ENCODE measurements around the gene KCND3.

The KCND3 gene

DNA sequence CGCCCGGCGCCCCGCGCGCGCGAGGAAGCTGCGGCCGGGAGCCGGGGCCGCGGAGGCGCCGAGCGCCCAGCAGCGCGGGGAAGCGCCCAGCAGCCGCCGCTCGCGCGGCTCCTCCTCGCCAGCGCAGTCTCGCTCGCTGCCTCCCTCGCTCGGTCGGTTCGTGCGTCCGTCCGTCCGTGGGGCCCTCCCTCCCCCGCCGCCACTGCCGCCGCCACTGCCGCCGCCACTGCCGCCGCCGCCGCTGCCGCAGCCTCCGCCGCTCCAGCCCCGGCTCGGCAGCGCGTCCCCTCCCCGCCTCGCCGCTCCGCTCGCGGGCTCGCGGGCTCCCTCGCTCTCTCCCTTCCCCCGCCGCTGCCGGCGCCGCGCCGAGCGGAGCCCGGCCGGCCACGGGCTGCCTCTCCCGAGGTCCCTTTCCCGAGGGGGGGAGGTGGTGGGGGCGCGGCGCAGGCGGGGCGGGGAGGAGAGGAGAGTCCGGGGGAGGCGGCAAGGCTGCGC is at the start of gene KCND3:
Gene KCND3, minus strand, starts transcription at position 138 of the 495 bp plus-strand sequence.
- in situ Hi-C loops (cut with HindIII; ENCODE audit: low sequenced_read_pairs) = no loop called here

DNA sequence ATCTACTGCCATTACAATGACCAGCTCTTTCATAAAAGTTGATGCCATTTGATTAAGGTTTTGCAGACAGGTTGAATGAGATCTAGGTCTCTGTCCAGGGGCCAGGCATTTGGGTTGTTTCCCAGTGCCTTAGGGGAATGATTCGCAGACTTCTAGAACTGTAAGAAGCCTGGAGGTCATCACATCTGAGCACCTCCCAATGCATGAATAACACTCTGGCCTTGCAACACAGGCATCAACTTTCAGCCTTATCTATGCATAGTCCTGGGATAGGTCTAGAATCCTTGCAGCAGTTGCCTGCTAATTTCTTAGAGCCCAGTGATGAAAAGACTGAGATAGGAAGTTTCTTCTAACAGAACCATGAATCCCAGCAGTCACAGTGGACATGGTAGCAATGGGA is 44.8 kb upstream of the KCND3 start:
- in situ Hi-C loops (cut with HindIII; ENCODE audit: low sequenced_read_pairs) = no loop called here

DNA sequence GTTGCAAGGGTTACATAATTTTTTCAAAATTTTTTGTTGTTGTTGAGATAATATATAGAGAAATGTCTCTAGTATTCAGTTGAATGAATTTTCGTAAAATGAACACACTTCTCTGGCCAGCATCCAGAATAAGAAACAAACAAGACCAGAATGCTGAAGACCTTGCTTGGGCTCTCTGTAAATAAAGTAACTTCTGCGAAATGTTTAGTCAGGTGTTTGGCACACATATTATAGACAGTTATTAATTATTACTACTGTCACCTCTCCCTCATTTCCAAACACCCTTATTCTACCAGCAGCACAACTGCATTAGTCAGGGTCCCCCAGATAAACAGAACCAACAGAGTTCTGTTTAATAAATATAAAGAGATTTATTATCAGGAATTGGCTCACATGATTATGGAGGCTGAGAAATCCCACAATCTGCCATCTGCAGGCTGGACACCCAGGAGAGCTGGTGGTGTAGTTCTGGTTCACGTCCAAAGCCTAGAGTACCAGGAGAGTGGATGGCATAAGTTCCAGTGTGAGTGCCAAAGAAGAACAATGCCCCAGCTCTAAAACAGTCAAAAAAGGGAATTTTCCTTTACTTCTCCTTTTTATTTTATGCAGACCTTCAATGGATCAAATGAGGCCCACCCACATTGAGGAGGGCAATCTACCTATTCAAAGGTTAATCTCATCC is 44.1 kb upstream of the KCND3 start:
- in situ Hi-C loops (cut with HindIII; ENCODE audit: low sequenced_read_pairs) = no loop called here

DNA sequence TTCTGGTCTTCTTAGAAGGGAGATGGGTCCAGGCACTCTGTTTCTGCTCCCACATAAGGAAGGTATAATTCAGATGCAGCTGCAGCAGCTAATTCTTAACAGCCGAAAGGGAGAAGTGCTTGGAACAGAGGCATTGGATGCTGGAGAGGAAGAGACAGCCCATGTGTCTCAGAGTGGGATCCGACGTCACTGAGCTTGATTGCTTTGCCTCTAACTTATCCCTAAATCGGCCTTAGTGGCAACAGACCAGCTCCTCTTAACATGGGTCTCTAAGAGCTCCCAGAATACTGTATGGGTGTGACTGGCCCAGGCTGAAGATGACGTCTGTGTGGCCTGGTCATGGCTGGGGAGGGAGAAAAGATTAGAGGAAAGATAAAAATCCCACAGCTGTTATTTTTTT is 40.7 kb upstream of the KCND3 start:
- in situ Hi-C loops (cut with HindIII; ENCODE audit: low sequenced_read_pairs) = no loop called here

DNA sequence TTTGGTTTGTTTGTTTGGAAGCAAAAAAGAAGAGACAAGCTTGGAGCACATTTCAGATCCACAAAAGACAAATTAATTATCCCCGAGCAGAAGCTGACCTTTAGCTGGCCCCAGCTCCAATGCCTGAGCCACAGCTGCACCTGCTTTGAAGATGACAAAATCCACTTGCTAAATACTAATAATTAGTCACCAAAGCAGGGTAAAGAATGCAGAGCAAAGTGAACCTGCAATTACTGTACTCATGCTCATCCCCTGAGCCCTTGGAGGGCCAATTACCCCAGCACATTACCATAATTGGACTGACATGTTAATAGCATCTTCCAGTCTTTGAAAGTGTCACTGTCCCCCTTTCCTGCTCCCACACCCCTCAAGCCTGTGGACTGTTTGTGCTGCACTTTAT is 38.2 kb upstream of the KCND3 start:
- in situ Hi-C loops (cut with HindIII; ENCODE audit: low sequenced_read_pairs) = no loop called here

DNA sequence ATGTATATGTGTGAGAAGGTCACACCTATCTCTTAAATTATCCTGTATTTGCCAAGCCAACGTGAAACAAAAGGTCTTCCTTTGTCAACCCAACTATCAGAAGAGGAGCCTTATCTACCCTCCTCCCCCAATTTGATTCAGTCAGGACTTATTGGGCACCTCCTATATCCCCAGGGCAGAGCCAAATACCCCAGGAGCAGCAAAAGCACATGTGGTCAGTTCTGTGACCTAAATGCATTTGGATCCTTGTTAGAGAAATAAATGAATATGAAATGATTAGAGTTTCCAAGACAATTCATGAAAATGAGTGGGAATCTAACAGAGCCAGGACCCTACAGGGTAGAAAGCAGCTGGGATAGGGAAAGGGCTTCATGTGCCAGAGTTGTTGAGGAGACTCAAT is 37.0 kb upstream of the KCND3 start:
- in situ Hi-C loops (cut with HindIII; ENCODE audit: low sequenced_read_pairs) = no loop called here

DNA sequence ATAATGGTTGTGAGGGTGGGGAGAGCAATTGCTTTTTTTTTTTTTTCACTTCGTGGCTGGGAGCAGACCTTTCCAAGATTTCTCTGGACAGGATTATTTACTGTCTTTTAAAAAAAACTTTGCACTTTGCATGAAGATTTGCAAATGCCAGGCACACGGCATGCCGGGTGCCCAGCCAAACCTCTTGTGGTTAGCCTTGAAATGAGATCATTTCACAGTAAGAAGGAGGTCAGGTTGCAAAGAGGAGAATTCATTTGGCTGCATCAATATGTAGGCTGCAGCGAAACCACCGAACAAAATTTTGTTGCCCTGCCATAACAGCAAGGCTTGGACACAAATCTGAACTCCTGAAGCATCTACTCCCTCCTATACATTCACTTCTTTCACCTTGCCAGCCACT is 36.5 kb upstream of the KCND3 start:
- in situ Hi-C loops (cut with HindIII; ENCODE audit: low sequenced_read_pairs) = no loop called here

DNA sequence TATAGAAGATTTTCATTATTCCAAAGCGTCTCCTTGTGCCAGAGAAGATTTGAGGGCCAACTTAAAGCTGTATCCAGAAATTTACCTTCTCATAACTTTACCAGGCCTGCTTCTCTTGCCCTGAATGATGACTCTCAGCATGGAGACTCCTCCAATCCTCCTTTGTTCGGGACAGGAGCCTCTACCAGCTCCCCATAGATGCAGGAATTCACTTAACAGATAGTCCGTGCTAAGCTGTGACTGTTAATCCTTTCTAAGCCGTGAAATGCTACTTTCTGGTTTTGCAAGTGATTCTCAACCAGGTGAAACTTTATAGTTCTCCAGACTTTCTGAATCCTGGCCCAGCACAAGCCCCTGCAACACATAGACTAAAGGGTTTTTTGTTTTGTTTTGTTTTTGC is 31.8 kb upstream of the KCND3 start:
- in situ Hi-C loops (cut with HindIII; ENCODE audit: low sequenced_read_pairs) = no loop called here

DNA sequence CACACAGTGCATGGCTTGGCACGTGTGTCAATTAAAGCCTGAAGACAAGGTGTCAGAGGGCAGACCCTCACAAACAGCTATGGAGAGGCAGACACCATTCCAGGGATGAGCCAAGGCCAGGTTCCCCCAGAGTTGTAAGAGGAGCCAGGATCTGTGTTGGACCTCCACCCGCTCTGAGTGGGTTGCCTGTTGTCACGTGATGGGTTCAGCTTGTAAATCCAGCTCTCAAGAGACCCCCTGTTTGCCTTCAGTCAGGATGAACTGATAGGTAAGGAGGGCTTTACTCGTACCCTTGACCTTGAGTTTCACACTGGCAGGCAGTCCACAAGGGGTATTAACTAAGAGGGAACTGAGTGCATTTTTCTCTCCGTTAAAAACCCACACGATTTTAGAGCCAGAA is 27.7 kb upstream of the KCND3 start:
- in situ Hi-C loops (cut with HindIII; ENCODE audit: low sequenced_read_pairs) = no loop called here

DNA sequence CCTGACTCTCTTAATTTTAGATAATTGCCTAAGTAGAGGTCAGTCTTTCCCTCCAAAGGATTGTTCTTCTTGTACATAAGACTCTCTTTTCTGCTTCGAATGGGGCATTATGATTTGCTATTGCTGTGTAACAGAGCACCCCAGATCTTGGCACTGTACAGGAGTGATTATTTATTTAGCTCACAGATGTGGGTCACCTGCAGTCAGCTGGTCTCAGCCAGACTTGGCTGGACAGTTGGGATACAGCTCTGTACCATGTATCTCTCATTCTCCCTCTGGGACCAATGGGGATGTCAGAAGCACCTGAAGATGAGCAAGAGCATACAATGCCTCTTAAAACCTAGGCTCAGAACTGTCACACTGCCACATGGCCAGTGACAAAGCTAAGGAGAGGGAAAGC is 23.4 kb upstream of the KCND3 start:
- in situ Hi-C loops (cut with HindIII; ENCODE audit: low sequenced_read_pairs) = no loop called here

DNA sequence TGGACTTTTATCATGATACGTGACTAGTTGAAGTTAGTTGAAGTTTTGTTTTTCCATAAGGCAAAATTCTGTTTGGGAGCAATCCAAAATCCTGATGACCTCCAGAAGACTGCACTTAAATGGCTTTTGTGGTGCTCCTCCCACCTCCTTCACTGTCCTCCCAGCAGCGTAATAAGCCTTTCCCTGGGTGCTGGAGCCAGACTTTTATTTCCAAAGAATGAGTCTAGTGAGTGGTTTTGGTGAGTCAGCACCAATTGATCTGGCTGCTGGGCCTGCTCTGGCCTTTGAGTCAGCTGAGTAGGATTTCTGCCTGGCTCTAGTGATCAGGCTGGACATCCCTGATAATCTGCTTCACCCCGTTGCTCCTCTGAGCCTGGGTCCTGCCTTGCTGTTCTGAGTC is 21.7 kb upstream of the KCND3 start:
- in situ Hi-C loops (cut with HindIII; ENCODE audit: low sequenced_read_pairs) = no loop called here

DNA sequence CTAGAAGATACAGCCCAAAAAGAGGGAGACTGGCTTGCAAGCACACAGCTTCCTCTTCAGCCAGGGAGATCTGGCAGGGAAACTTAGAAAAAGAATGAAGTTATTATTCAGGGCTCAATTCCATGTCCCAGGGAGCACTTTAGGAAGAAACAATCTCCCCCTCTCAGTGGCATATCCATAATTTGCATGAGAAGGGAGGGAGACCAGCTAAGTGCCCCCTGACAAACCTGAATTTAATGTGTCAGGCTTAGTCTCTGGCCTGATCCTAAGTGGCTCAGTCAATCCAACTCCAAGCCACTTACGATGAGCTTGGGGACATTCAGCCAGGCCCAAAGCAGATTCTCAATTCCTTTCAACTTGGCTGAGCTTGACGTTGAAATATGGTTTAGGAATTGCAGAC is 17.7 kb upstream of the KCND3 start:
- in situ Hi-C loops (cut with HindIII; ENCODE audit: low sequenced_read_pairs) = no loop called here

DNA sequence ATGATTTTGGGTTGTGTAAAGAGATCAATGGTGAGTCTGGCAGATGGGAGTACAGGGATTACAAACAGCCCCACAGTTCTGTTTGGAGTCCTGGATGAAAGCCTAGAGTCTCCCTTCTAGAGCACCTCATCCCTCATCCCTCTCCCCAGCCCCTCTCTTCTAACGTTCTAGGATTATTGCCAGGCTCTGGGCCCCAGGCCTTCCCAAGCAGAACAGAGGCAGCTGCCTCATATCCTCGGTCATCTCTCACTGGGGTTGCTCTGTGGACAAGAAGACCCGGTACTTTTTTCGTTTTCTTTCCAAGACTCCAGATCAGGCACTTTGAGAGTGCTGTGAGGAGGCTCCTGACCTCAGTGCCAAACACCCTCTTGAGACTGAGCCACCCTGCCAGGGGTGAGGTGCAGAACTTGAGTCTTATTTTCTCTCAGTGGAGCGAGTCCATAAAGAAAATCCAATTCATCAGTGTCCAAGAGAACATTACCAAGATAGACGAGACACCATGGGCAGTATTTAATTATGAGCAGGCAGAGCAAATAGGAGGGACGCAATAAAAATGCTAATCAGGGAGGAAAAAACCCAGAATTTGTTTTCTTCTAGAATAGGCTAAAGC is 17.1 kb upstream of the KCND3 start:
- in situ Hi-C loops (cut with HindIII; ENCODE audit: low sequenced_read_pairs) = no loop called here

DNA sequence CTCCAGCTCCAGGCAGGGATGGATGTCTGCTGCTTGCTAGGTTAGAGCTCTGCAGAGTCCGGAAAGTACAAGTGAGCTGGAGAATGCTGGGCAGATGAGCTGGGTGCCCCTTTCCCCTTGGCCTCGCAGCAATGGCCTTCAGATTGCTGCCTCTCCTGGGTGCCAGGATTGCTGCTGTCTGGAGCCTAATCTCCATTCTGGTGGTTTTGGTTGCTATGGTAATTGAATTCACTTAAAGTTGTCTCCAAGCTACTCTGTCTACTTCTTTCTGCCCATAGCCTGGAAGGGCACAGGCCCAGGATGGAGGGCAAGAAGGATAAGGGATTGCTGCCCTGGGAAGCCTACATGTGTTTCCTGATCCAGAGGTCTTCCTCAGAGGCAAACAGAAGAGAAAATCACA is 14.6 kb upstream of the KCND3 start:
- in situ Hi-C loops (cut with HindIII; ENCODE audit: low sequenced_read_pairs) = no loop called here

DNA sequence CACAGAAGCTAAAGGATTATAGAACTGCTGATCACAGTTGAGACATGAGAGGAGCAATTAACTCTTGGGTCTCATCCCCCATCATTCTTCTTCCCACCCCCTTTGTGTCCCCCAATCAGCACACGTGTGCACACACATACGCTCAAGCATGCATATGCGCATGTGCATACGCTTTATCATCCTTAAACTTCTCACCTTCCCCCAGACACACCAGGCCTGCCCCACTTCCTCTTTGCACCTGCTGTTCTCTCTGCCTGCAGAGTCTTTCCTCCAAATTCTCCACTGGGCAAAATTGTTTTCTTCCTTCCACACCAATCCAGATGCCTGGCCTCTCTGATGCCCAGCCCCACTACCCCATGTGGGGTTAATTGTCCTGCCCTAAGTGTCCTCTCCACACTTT is 13.0 kb upstream of the KCND3 start:
- in situ Hi-C loops (cut with HindIII; ENCODE audit: low sequenced_read_pairs) = no loop called here

DNA sequence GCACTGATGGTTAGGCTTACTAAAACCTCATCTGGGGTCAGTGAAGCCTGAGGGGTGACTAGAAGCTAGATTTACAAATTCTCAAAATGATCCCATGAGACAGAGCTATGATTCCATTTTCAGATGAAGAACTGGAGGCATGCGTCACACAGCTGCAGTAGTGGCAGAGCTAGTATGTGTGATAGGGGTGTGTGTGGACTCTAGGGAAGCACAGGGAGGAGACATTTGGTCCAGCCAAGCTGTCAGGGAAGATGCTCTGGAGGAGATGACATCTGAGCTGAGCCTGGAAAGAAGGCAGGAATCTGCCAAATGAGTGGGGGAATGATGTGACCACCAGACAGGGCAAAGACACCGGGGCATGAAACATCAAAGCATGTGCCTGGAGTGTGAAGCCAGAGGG is 12.0 kb upstream of the KCND3 start:
- in situ Hi-C loops (cut with HindIII; ENCODE audit: low sequenced_read_pairs) = no loop called here

DNA sequence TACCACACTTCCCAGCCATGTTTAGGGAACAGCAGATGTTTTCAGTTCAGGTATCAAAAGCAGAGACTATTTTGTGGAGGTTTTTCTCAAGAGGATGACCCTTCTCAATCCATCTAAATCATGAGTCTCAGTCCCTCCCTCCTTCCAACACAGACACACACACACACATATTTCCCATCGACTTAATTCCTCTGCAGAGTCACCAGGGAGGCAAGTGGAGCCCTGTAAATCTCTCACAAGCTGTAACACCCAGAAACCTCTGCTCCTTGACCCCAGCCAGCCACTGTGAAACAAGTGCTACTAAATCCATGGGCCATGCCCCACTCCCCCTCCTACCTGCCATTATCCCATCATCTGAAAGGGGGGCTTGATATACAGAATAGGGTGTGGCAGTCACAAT is 10.6 kb upstream of the KCND3 start:
- in situ Hi-C loops (cut with HindIII; ENCODE audit: low sequenced_read_pairs) = no loop called here

DNA sequence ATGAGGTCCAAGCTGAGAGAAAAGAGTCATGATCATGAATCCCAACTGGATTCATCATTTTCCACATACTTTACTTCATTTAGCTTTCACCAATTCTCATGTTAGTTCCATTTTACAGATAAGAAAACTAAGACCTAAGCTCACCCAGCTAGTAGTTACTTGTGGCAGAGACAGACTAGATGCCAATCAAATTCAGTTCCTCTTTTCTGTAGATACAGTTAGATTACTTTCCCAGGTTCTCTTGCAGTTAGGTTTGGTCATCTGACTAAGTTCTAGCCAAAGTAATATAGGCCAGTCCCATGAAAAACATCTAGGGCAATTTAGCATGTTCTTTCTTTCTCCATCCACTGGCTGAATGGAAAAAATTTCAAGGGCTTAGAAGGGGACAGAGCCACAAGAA is 8.9 kb upstream of the KCND3 start:
- in situ Hi-C loops (cut with HindIII; ENCODE audit: low sequenced_read_pairs) = no loop called here

DNA sequence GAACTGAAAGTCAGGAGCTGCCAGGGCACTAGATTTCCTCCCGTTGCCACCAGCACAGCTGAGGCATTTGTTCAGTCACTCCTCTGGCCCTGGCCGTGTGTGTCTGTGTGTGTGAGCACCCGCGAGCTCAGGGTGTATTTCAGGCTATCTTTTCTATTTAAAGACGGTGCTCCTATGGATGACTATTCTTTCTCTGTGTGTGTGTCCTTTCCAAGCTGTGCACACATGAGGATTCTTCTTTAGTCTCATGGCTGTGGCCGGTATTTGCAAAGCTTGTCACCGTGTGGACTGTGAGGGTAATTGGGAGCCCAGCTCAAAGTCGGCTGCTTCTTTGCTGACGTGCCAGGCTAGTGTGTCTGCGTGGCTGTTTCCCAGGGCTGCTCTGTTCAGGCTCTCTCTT is 3.0 kb upstream of the KCND3 start:
- in situ Hi-C loops (cut with HindIII; ENCODE audit: low sequenced_read_pairs) = no loop called here

DNA sequence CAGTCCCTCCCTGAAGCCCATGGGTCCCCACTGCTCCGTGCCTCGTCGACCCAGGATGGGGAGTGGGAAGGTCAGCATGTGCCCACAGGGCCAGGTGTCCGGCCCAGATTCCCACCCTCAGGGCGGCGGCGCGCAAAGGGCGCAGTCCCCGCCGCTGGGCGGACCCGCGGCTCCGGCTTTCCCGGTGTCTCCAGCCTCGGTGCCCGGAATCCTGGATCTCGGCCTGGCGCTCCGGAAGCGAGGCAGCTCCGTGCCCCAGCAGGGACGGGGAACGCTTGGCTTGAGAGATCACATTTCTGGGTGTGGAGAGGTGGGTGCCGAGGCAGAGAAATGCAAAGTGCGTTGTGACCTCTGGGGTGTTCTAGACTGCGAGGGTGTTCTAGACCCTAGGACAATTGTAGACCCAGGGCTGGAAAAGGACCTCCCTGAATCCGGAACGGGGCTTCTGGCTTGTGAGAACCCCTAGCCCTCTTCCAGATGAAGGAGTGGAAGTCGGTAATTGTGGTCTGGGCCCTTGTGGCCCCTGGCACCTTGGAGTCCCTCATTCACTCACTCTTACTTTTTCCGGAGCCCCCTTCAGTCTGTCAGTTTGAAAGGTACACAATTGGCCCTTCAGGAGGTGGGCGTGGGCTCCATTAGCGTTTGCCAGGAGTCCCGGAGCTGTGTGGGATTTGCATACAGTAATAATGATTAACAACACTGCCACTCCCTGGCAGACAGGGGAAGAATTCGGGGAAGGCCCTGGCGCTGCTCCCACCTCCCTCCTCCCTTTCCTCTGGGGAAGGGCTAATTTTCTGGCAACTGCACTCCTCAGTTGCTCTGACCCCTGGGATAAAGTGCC is 1.6 kb upstream of the KCND3 start:
- in situ Hi-C loops (cut with HindIII; ENCODE audit: low sequenced_read_pairs) = no loop called here

DNA sequence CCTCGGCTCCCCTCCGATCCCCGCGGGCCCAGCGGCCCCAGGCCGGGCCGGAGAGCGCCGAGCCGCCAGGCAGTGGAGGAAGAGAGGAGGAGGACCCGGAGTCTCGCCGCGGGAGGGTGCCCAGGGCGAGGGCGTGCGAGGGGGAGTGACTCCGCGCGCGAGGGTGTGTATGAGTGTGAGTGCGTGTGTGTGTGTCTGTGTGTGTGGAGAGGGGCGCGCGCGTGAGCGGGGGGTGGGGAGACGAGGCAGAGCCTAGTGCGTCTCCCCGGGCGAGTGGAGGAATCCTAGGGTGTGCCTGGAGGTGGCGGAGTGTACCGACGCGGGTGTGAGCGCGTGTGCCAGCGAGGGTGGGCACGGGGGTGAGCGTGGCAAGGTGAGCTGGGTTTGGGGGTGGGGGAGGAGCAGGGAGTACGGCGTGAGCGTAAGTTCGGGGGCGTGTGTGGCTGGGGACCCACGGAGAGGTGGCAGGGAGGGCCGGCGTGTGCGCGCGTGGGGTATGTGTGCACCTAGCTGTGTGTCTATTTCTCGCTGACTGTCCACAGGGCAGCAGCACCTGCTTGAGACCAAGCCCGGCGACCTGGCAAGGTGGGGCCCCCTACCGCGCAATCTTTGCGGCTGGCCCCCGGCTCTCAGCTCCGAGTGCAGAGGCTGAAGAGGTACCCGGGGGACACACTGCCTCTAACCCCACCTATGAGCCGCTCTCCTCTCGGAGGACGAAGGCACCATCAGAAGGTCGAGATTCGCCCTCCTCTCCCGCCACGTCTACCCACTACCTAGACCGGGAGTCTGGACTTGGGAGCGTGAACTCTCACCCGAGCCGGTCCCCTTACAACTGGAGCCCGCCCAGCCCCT is 784 bp upstream of the KCND3 start:
- in situ Hi-C loops (cut with HindIII; ENCODE audit: low sequenced_read_pairs) = no loop called here

Data from DLD1 (cell line).